ENCODE results near the gene ZNF764. TPM values are rescaled to one million over a fixed set of nuclear protein-coding genes. Genes with fewer than 3 reads are reported as not detected.
A peak's percentile ranks its signal among the peaks of the same experiment; 100 is the strongest.
"Not testable (repeated sequence)": the region's sequence is repeated elsewhere in the genome, so short reads cannot be mapped to it uniquely, and the experiment has no call there.

Gene ZNF764
- 1 to 10 TPM; 3.0 to 4.8 (median 3.8) TPM for polyA plus RNA-seq

DNA sequence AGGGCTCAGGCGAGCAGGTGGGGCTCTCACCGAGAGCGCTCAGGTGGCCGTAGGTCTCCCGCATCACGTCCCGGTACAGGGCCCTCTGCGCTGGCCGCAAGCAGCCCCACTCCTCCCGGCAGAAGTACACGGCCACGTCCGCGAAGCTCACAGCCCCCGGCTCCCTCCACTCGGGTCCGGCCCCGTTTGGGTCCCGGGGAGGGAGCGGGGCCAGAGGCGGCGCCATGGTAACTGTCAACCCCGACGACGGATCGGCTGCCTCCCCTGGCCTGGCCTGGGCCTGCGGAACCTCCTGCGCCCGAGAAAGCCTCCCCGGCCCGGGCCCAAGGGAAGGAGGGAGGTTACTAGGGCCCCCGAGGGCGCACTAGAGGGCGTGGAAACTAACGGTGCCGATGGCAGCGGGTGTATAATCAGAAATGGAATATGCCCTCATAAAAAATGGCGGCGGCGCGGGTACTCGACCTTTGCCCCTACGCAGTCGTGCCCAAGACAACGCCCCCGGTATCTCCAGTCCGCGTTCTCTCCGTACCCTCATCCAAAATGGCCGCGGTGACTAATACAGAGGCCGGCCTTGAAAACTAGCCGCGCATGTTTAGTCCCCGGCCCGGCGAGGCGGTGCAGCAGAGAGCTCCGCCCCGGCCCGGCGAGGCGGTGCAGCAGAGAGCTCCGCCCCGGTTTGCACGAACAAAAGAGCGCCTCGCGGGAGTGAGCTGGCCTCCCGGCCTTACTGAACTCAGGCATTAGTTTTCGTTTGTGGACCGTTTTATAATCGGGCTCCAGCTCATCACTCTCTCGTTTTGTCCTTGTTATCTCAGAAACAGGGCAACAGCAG, at the start of gene ZNF764:
ZNF764 (minus strand) TSS at position 418 of the 832 bp plus-strand sequence; CDS start at position 226, 192 bp downstream.
- 0 to 1% (median 0%) methylated on average over 74 of the region's 74 CpGs for WGBS, 3 donors
- H3K27ac ChIP-seq (ENCODE audit: low read depth, low read length), result peak within 1 kb of the TSS; percentile 65

DNA sequence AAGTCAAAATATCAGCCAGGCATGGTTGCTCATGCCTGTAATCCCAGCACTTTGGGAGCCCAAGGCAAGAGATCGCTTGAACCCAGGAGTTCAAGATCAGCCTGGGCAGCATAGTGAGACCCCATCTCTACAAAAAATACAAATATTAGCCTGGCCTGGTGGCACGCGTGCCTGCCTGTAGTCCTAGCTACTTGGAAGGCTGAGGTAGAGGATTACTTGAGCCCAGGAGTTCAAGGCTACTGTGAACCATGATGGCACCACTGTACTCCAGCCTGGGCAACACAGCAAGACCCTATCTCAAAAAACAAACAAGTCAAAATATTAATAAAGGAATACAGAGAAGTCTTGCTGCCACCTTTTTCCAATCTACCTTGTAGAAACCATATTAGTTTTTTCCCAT, 47.8 kb upstream of the ZNF764 start:
- 97 to 99% (median 98%) methylated on average over 3 of the region's 3 CpGs for WGBS, 3 donors
- no peak overlapping the region for H3K27ac ChIP-seq (ENCODE audit: low read depth, low read length)

DNA sequence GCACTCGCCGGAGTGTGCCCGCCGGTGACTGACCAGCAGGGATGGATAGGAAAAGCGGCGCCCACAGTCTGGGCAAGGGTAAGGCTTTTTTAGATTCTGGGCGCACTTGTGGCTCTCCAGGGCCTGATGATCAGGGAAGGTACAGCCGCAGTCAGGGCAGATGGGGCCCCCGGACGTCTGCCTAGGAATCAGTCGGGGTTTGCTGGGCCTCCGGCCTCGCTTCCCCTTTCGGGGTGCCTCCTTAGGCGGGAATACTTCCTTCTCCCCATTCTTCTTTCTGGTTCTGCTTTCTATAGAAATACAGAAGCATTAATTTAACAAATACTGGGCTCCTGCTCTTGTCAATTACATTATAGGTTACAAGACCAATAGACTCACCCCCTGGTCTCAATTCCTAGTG, 47.0 kb upstream of the ZNF764 start:
- 66 to 91% (median 82%) methylated on average over 15 of the region's 15 CpGs for WGBS, 3 donors
- no peak overlapping the region for H3K27ac ChIP-seq (ENCODE audit: low read depth, low read length)

DNA sequence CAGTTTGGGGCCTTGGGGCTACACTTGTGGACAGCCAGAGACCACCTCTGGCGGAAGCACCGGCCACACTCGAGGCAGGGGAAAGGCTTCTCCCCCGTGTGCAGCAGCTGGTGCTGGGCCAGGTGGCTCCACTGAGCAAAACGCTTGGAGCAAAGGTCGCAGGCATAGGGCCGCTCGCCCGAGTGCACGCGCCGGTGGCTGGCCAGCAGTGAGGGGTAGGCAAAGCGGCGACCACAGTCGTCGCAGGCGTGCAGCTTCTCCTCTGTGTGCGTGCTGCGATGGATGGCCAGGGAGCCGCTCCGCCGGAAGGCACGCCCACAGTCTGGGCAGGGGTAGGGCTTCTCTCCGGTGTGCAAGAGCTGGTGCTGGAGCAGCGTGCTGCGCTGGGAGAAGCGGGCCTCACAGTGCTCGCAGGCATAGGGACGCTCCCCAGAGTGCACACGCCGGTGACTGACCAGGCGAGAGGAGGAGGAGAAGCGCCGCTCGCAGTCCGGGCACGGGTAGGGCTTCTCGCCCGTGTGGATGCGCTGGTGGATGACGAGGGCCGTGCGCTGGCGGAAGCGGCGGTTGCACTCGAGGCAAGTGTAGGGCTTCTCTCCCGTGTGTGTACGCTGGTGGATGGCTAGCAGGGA, 46.3 kb upstream of the ZNF764 start:
- no peak overlapping the region for H3K27ac ChIP-seq (ENCODE audit: low read depth, low read length)
- WGBS, 3 donors, result 90 to 94% (median 92%) methylated on average over 49 of the region's 49 CpGs

DNA sequence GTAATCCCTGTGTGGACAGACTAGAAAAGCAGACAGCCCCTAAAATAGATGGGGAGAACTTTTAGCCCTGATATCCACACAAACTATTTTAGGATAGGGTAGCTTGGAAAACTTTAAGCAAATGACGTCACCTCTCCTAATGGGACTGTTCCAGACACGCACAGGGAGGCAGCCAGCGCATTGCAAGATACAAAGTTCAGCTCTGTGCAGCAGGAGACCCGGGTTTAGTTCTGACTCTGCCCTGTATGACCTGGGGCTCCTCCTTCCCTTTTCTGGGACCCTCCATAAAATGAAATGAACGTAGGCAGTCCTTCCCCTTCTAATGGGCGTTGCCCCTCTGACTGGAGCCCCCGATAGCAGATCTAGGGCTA, 45.8 kb upstream of the ZNF764 start:
- 84 to 87% (median 86%) methylated on average over 7 of the region's 7 CpGs for WGBS, 3 donors

DNA sequence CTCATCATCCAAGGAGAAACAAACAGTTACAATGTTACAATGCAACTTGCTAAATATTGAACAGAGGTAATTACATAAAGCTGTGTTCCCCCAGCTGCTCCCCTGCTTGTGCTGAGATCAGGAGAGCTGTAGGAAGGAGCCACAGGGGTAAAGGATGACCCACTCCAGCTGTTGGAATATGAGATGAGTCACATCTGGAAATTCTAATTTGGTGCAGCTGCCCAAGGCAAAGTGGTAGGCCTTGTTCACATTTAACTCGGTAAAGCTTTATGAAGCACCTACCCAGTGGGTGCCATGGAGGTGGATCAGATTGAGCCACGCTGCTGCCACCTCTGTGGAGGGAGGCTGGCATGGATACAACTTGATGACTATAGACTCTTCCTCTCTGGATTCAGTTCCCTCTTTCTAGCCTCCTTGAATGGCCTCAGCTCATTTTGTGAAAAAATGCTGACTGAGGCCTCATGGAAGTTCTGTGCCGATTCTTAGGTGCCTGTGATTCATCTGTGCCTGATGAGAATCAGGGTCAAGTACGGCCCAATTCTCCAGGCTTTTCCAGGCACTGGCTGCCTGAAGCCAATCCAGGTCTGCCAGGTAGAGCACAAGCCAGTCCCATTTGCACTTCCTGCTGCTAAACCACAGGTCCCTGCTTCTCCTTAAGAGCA, 44.6 kb upstream of the ZNF764 start:
- 59 to 69% (median 60%) methylated on average over 4 of the region's 4 CpGs for WGBS, 3 donors
- no peak overlapping the region for H3K27ac ChIP-seq (ENCODE audit: low read depth, low read length)

More for the DNA sequence above, 45.8 kb upstream of the ZNF764 start:
- no peak overlapping the region for H3K27ac ChIP-seq (ENCODE audit: low read depth, low read length)

DNA sequence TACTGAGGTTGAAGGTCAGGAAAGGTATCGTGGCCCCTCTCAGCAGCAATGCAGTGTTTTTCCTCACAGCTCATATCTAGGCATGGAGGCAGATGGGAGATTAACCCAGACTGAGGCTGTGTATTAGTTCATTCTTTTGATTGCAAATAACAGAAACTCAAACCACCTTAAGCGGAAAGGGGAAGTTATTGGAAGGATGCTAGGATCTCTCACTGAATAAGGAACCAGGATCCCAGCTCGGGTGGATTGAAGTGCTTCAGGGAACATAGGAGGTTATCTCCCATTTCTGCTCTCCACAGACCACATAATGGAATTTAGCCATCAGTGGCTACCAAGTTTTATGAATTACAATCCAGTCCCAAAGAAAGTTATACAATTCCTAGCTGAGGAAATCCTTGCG, 43.8 kb upstream of the ZNF764 start:
- 57 to 78% (median 63%) methylated on average over 4 of the region's 4 CpGs for WGBS, 3 donors
- no peak overlapping the region for H3K27ac ChIP-seq (ENCODE audit: low read depth, low read length)

DNA sequence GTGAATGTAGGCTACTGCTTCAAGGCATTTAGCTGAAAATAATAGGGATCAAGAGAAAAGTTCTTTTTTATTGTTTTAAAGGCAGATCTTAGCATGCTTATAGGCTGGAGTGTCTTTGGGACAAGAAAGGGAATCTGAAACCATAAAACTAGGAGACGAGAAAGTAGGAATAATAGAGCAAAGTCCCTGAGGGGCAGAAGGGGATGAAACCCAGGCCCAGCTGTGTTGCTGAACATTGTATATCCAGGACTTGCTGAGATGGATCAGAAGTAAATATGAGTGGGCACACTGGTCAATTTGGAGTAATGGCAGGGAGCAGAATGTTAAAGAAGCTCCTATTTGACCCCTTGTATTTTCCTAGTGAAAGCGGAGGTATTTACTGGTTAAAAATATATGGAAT, 42.8 kb upstream of the ZNF764 start:
- 96 to 98% (median 97%) methylated on average over 2 of the region's 2 CpGs for WGBS, 3 donors
- no peak overlapping the region for H3K27ac ChIP-seq (ENCODE audit: low read depth, low read length)

DNA sequence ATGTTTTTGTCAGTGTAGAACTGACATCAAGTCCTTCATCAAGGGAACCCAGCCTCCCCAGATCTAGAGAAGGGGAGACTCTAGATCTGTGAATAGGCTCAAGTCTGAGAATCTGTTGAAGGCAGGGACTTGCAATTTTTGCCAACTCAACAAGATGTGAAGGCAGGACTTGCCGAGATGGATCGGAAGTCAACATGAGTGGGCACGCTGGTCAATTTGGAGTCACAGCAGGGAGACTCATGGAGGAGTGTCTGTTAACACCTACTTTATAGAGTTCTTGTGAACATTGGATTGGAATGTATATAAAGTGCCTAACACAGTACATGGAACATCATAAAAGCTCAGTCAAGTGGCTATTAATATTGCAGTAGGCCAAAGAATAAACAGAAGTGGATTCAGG, 42.0 kb upstream of the ZNF764 start:
- no peak overlapping the region for H3K27ac ChIP-seq (ENCODE audit: low read depth, low read length)
- 93 to 99% (median 99%) methylated on average over 3 of the region's 3 CpGs for WGBS, 3 donors

DNA sequence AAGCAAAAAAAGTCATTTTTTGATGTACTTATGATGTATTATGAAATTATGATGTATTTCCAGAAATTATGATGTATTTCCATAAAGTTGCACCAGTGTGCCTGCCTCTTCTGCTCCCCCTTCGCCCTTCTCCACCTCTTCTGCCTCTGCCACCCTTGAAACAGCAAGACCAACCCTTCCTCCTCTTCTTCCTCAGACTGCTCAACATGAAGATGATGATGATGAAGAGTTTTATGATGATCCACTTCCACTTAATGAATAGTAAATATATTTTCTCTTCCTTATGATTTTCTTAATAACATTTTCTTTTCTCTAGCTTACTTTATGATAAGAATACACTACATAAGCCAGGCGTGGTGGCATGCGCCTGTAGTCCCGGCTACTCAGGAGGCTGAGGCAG, 34.7 kb upstream of the ZNF764 start:
- H3K27ac ChIP-seq (ENCODE audit: low read depth, low read length), result no peak overlapping the region
- 96% methylated on average over 4 of the region's 4 CpGs for WGBS, 3 donors

DNA sequence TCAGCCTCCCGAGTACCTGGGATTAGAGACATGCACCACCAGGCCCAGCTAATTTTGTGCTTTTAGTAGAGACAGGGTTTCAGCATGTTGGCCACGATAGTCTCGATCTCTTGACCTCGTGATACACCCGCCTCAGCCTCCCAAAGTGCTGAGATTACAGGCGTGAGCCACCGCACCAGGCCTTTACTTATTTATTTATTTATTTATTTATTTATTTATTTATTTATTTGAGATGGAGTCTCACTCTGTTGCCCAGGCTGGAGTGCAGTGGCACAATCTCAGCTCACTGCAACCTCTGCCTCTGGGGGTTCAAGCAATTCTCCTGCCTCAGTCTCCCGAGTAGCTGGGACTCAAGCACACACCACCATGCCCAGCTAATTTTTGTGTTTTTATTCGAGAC, 32.7 kb upstream of the ZNF764 start:
- not testable (repeated sequence) for H3K27ac ChIP-seq (ENCODE audit: low read depth, low read length)
- WGBS, 3 donors, result 93 to 97% (median 96%) methylated on average over 9 of the region's 9 CpGs

DNA sequence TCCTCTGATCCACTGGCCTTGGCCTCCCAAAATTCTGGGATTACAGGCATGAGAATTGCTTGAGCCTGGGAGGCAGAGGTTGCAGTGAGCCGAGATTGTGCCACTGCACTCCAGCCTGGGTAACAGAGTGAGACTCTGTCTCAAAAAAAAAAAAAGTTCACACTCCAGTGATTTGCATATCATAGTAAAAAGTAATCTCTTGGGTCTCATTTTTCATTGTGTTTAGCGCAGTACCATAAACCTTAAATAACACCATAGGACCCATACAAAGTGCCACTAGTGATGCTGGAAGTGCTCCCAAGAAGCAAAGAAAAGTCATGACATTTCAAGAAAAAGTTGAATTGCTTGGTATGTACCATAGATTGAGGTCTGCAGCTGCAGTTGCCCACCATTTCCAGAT, 31.4 kb upstream of the ZNF764 start:
- H3K27ac ChIP-seq (ENCODE audit: low read depth, low read length), result not testable (repeated sequence)
- 92 to 95% (median 94%) methylated on average over 2 of the region's 2 CpGs for WGBS, 3 donors

DNA sequence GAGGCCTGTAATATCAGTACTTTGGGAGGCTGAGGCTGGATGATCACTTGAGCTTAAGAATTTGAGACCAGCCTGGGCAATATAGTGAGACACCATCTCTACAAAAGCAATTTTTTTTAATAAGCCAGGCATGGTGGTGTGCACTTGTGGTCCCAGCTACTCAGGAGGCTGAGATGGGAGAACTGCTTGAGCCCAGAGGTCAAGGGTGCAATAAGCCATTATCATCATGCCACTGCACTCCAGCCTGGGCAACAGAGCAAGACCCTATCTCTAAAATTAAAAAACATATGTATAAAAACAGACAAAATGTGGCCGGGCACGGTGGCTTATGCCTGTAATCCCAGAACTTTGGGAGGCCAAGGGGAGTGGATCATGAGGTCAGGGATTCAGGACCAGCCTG, 30.5 kb upstream of the ZNF764 start:
- H3K27ac ChIP-seq (ENCODE audit: low read depth, low read length), result no peak overlapping the region
- 85 to 95% (median 93%) methylated on average over 2 of the region's 2 CpGs for WGBS, 3 donors

DNA sequence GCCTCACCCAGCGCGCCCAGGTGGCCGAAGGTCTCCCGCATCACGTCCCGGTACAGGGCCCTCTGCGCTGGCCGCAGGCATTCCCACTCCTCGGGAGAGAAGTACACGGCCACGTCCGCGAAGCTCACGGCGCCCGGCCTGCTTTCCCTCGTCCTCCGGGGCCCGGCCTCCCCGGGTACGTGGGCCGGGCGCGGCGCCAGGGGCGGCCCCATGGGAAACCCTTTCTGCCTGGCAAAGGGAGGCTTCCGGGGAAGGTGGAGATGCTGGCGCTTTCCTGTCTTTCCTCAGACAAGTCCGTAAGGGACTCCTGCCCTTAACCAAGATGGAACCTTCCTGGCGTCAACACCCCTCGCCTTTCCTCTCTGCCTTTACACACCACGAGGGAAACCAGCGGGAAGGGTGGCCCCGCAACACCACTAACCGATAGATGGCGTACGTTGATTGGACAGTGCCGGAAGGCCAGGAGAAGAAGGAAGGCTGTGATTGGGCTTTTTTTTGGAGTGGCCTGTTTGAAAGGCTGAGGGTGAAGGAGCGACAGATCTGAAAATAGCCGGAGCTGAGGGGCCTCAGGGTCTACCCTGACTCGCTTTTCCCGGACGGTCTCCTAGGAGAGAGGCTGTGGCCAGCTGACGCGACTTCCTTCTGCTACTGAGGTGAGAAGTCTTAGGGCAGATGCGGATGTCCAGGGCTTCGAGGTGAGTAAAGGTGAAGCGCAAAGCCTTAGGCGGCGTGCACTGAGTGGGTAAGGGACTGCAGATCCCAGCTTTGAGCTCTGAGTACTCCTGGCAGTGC, 27.4 kb upstream of the ZNF764 start, which contains the start of gene ZNF785:
ZNF785 (minus strand) TSS at position 298 of the 792 bp plus-strand sequence; CDS start at position 212, 86 bp downstream.
- 0 to 1% (median 1%) methylated on average over 50 of the region's 50 CpGs for WGBS, 3 donors

DNA sequence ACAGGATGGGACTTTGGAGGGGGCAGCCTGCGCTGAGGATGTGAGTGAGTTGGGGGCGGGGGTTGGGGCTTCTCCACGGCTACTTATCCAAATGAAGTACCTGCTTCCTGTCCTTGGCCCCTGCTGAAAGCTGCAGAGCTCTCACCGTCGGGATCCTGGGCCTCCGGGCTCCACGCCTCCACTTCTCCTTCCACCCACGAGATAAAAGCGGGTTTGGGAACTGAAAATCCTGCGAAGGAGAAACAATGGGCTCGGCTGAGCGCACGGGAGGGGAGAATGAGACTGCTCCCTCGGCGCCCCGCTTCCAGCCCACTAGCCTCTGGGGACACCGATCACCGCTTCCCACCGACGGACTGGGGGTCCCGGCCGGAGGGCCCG, 26.8 kb upstream of the ZNF764 start:
- H3K27ac ChIP-seq (ENCODE audit: low read depth, low read length), result peak overlapping the region; percentile 44
- 0 to 1% (median 1%) methylated on average over 23 of the region's 23 CpGs for WGBS, 3 donors

More for the DNA sequence above, 27.4 kb upstream of the ZNF764 start, which contains the start of gene ZNF785:
- H3K27ac ChIP-seq (ENCODE audit: low read depth, low read length), result peak within 1 kb of the TSS; percentile 44

DNA sequence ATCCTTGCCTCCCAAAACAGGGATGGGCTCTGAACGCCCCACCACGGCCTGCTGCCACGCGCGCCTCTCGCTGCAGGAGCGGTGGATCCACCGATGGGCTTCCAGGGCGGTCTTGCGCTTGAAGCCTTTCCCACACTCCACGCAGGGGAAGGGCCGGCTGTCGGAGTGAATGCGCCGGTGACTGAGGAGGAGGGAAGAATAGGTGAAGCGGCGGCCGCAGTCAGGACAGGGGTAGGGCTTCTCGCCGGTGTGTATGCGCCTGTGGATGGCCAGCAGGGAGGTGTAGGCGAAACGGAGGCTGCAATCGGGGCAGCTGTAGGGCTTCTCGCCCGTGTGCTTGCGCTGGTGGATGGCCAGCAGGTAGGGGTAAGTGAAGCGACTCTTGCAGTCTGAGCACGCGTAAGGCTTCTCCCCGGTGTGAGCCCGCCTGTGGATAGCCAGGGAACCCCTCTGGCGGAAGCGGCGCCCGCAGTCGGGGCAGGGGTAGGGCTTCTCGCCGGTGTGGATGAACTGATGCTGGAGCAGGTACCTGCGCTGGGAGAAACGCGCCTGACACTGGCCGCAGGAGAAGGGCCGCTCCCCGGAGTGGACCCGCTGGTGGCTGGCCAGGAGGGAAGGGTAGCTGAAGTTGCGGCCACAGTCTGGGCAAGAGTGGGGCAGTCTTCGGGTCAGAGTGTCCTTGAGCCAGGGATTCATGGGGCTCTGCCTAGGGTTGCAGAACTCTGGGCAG, 24.6 kb upstream of the ZNF764 start:
- WGBS, 3 donors, result 92 to 96% (median 96%) methylated on average over 48 of the region's 48 CpGs
- no peak overlapping the region for H3K27ac ChIP-seq (ENCODE audit: low read depth, low read length)

DNA sequence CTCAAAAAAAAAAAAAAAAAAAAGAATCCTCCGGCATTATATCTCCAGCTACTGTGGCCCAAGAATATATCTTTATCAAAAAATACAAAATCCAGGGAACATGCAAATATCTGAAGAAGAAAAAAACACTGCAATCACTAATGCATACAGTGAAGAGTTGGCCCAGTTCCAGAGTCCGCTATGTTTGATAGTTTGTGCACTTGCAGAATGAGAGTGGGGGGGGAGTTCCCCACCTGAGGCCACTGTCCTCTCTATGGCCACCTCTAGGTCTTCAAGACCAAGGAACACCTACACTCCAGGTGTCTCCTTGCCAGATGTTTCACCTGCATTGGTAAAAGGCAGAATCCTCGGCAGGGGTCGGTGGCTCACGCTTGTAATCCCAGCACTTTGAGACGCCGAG, 23.3 kb upstream of the ZNF764 start:
- H3K27ac ChIP-seq (ENCODE audit: low read depth, low read length), result no peak overlapping the region
- 84 to 89% (median 85%) methylated on average over 7 of the region's 7 CpGs for WGBS, 3 donors

DNA sequence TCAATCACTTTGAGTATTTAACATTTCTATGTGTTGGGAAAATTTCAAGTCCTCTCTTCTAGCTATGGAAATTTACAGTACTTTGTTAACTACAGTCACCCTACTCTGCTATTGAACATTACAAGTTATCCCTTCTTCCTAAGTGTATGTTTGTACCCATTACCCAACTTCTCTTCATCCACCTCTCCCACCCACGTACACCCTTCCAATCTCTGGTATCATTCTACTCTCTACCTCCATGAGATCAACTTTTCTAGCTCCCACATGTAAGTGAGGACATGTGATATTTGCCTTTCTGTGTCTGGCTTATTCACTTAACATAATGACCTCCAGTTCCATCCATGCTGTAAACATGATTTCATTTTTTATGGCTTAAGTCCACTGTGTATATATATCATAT, 16.5 kb upstream of the ZNF764 start:
- H3K27ac ChIP-seq (ENCODE audit: low read depth, low read length), result no peak overlapping the region
- 50 to 76% (median 69%) methylated on average over 1 of the region's 1 CpG for WGBS, 3 donors
